Activated CD8-positive, alpha-beta memory T cell treated with anti-CD3 and anti-CD28 coated beads for 1 hour (primary cell): ENCODE data around the gene PPP1R9B.

Experiments
- DNase-seq, 2 donors: peaks; one replicate each; pipeline ENCODE4 v3.0.0-alpha.2; 2020; ENCODE audit warnings: low read depth in 1 of 2; ENCODE audit errors: extremely low read depth in 1 of 2

Gene PPP1R9B

GRCh38 chr17:50111673-50112655 is 38.5 kb downstream of the PPP1R9B start:
- no peak for DNase-seq

GRCh38 chr17:50110591-50111349 is 39.7 kb downstream of the PPP1R9B start:
- no peak for DNase-seq

- no peak for DNase-seq
Observed at GRCh38 chr17:50109785-50110184, 40.7 kb downstream of the PPP1R9B start.

- DNase-seq: no peak
Observed at GRCh38 chr17:50109207-50109606, 41.3 kb downstream of the PPP1R9B start.

GRCh38 chr17:50108556-50108955 is 41.9 kb downstream of the PPP1R9B start:
- DNase-seq: no peak

- no peak for DNase-seq
Observed at GRCh38 chr17:50107790-50108414, 42.6 kb downstream of the PPP1R9B start.

- DNase-seq: no peak
Observed at GRCh38 chr17:50106393-50107131, 43.9 kb downstream of the PPP1R9B start.

GRCh38 chr17:50105811-50106210 is 44.7 kb downstream of the PPP1R9B start:
- no peak for DNase-seq

GRCh38 chr17:50103941-50104340 is 46.5 kb downstream of the PPP1R9B start:
- no peak for DNase-seq

GRCh38 chr17:50103252-50103651 is 47.2 kb downstream of the PPP1R9B start:
- DNase-seq: no peak

GRCh38 chr17:50102164-50102991 is 48.1 kb downstream of the PPP1R9B start:
- no peak for DNase-seq

GRCh38 chr17:50101346-50102163 is 48.9 kb downstream of the PPP1R9B start:
- DNase-seq: no peak

- no peak for DNase-seq
Observed at GRCh38 chr17:50100921-50101345, 49.5 kb downstream of the PPP1R9B start.

- DNase-seq: no peak
Observed at GRCh38 chr17:50100480-50100883, 50.0 kb downstream of the PPP1R9B start.

- DNase-seq: no peak
Observed at GRCh38 chr17:50099003-50099402, 51.5 kb downstream of the PPP1R9B start.

- DNase-seq: no peak
Observed at GRCh38 chr17:50098583-50098982, 51.9 kb downstream of the PPP1R9B start.

- no peak for DNase-seq
Observed at GRCh38 chr17:50097926-50098325, 52.6 kb downstream of the PPP1R9B start.

- no peak for DNase-seq
Observed at GRCh38 chr17:50097455-50097854, 53.0 kb downstream of the PPP1R9B start.

GRCh38 chr17:50096758-50097157 is 53.7 kb downstream of the PPP1R9B start:
- DNase-seq: no peak
